HG03342 (cell line): Measurements from ENCODE around the gene COL4A4.

Experiments used
- ATAC-seq: cut with Tn5 transposase; IDR thresholded peaks from one replicate; pipeline ENCODE4 v1.9.1; 2021; ENCODE audit warnings: mild to moderate bottlenecking, moderate library complexity; ENCODE audit not compliant: unreplicated experiment

The COL4A4 gene

DNA sequence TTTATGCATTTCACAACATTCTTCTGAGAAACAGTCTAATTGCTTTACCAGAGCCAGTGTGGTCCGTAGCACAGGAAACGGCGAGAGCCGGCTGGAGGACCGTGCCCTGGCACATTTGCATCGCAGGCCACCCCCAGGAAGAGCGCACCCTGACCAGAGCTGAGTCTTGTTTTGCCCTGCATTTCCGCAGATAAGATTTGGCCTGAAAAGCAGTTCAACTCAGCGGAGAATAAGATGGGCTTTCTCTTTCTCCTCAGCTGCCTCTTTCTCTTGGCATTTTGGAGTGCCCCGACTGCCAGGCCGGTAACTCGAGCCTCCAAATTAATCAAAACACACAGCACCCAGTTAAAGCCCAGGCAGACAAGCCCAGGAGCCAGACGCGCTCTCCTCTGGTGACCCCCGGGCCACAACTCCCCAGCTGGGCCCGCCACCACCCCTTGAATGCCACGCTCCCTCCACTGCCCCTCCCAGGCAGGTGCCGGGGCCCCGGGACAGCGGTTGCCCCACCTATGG lies 464 bp downstream of the COL4A4 start:
- ATAC-seq: peak; percentile 65

DNA sequence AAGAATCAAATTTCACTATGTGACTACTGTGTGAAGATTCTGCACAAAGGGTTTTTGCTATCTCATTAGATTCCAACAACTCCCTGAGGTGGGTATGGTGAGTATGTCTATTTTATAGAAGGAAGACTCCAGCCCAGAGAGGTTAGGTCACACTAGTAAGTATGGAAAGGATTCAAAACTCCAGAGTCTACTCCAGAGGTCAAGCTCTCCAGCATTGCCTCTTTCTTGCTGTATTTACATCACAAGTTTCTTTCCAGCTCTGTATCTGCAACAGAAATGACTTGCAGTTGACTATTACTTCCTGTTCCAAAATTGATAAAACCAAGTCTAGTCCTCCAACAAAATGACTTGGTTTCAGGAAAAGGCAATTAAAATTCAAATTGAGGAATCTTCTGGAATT lies 2.1 kb downstream of the COL4A4 start:
- no peak for ATAC-seq

- ATAC-seq: no peak
Observed at GRCh38 chr2:227160164-227160563, 3.8 kb downstream of the COL4A4 start.

GRCh38 chr2:227154986-227155774 lies 8.8 kb downstream of the COL4A4 start:
- ATAC-seq: no peak

DNA sequence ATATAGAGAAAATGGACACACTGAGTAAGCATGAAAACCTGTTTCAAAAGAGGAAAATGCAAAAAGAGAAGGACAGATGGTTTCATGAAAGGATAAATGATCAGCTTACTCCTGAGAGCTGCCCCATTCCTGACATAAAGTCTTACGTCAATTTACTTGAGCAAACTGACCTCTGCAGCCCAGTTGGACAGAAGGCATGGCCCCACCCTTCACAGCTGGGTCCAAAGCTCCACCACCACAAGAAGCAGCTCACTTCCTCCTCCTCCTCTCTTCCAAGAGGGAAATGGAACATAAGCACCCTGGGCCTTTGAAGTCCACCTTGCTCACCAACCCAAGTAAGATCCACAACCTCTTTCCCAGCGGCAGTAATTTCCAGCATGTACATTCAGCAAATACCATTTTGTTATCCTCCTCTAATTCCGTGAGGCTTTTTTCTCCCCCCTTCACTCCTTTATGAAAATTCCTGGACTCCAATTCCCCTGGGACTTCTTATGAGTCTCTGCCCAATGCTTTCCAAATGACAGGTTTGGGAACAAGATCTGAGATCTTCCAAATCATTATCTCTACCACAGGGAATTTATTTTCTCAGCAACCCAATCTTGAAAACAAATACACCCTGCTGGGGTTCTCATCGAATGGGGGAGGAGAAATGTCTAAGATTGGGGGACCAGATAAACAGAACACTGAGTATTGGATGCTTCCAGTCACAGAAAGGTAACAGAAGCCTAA lies 10.1 kb downstream of the COL4A4 start:
- ATAC-seq: no peak

DNA sequence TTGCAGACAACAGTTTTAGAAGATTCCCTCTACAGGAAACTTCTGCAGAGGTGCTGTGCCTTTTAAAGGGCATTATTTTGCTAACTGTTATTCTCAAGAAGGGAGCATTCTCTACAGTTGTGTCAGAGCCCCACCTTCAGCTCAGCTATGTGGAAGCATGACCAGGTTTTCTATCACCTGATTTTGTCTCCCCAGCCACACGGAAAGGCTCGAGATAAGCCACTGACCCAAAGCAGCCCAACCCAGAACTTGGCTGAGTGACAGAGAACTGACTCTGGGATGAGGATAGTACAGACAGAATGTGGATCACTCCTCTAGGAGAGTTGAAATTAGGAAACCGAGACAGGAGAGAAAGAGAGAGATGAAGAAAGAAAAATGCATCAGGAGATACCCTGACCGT lies 10.7 kb downstream of the COL4A4 start:
- ATAC-seq: no peak

GRCh38 chr2:227152093-227152766 lies 11.8 kb downstream of the COL4A4 start:
- ATAC-seq: no peak

DNA sequence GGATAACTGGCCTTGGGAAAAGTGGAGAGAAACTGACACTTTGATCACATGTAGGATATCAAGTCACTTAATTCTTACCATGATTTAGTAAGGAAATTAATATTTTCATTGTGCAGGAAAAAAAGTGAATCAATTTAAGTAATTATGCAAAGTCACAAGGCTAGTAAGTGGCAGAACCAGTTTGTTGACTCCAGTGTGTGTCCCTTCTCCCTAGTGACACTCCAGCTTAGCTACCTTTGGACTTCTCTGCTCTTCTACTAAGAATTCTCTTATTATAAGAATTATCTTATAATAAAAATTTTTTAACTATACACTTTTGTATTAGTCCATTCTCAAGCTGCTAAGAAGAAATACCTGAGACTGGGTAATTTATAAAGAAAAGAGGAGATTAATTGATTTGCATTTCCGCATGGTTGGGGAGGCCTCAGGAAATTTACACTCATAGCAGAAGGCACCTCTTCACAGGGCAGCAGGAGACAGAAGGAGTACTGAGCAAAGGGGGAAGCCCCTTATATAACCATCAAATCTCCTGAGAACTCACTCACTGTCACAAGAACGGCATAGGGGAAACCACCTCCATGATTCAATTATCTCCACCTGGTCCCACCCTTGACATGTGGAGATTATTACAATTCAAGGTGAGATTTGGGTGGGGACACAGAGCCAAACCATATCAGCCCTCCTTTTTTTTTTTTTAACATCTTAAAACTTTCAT lies 13.6 kb downstream of the COL4A4 start:
- no peak for ATAC-seq

- ATAC-seq: no peak
Observed at GRCh38 chr2:227148106-227148505, 15.9 kb downstream of the COL4A4 start.

GRCh38 chr2:227147023-227147422 lies 17.0 kb downstream of the COL4A4 start:
- ATAC-seq: no peak

- ATAC-seq: no peak
Observed at GRCh38 chr2:227146456-227146855, 17.5 kb downstream of the COL4A4 start.

DNA sequence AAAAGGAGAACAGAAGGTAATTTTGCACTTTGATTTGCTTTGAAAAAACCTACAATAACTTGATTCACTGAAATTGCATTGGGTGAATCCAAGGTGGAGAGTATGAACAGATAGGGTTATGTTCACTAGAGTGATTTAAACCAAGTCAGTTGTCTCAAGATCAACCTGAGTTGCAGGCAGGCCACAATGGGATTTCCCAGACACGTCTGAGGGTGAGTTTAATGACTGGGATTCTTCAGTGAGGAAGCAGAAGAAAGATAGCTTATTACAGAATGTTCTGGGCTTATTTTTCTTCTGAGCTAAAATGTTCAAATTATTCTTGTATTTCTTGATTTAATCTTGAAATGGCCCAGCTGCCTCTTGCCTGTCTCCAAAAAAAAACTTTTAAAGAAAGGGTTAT lies 20.1 kb downstream of the COL4A4 start:
- ATAC-seq: no peak

DNA sequence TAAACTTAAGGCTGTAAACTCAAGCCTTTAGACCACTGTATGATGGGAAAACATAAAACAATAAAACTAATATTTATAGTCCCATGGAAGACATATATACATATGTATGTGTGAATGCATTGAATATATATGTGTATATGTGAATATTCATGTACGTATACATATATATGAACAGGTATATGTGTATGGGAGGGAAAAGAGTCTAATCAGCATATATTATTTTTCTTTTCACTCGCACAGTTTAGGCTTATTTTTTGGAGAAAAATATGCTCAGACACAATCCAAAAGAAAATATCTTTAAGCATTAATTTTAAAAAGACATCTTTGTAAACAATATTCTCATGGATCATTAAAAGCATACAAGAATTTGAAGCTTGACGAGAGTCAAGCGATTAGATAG lies 22.7 kb downstream of the COL4A4 start:
- no peak for ATAC-seq

DNA sequence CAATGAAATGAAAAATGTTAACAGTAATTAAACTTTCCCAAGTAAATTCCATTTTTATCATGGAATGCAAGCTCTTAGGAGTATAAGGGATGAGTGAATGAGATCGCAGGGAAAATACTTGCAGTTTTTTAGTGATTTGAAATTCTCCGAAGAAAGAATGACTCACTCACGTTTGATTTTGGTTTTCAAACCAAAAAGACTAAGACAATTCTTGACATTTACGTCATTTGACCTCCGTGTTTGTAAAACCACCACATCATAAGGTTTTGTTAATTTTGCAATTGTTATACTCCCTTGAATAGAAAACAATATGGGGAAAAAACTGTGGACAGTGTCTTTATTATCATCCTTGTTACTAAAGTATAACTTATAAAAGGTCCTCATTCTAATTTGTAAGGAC lies 29.4 kb downstream of the COL4A4 start:
- ATAC-seq: no peak

- no peak for ATAC-seq
Observed at GRCh38 chr2:227132986-227133385, 31.0 kb downstream of the COL4A4 start.

DNA sequence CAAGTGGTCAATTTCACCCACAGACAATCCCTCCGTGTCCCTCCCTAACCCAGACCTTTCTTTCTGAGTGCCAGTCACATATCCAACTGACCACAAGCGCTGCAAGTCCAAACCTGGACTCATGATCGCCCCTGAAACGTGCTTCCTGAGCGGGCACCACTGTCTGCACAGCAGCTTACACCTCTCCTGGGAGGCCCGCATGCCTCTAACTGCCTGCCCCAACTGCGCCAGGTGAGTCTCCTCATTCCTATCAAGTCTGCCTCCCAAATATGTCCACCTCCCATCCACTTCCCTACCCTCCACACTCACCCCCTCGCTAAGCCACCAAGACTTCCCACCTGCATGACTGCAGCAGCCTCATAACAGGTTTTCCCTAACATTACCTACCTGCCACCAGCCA lies 33.4 kb downstream of the COL4A4 start:
- no peak for ATAC-seq

DNA sequence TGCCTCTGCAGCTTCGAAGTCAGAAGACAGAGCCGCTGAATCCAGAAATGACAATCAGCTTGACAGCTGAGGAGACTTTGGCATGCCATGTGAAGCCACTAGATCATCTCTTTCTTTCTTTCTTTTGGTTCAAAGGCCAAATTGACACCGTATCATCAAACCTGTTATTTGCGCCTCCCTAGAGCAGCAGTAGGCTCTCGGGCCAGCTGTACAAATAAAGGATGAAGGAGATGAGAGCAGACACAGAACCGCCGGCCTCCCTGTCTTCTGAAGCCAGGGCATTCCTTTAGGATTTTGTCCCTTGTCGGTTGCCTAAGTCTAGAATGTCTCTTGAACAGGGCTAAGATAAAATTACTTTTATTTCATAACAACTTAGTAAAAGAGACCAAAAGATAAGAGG lies 36.8 kb downstream of the COL4A4 start:
- no peak for ATAC-seq

DNA sequence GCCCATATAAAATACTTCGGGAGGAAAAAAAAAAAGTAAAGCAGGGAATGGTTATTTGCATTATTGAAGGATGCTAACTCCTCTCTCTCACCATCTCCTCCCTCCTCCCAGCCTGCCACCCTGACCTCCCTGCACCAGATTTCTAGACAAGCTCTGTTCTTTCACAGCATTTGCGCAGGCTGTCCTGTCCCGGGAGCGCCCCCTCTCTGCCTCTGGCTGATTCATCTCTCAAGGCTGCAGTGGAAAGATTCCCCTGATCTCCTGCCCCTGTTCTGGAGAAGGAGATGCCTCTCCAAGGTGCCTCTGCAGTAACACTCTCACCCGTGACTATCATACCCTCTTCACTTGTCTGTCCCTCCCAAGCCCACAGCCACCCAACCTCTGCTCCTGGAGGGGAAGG lies 38.5 kb downstream of the COL4A4 start:
- no peak for ATAC-seq

DNA sequence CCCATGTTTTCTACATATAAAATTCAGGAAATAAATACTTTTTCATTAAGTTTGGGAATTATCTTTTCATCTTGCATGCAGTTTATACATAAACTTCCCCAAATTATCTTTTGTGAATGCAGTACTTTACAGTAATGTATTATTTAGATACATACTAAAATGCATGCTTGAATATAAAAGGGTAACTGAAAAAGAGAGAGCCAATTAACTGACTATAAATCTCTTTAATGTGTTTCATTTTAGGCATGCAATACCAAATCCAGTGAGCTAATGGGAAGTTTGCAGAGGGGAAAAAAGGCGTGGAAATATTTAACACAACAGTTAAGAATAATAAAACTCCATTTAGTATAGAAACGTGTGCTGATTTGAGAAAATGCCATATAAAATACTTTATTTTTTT lies 39.2 kb downstream of the COL4A4 start:
- ATAC-seq: no peak

- no peak for ATAC-seq
Observed at GRCh38 chr2:227123697-227124096, 40.3 kb downstream of the COL4A4 start.

GRCh38 chr2:227118353-227118752 lies 45.7 kb downstream of the COL4A4 start:
- no peak for ATAC-seq
